Esophagus squamous epithelium (tissue), 4 donors: ENCODE data around the gene DCANP1.

Experiments used
- POLR2A ChIP-seq, 4 donors: fragments of 450-650 bp; IDR thresholded peaks; one replicate each; pipeline ENCODE4 v1.6.1; 2017; ENCODE audit warnings: antibody characterized with exemption in 4 of 4, mild to moderate bottlenecking in 4 of 4, moderate library complexity in 3 of 4
- TF ChIP-seq, protein P1 (sequence below), 6 experiments: fragments of 450-650 bp in 4 of 6; fragments of 200-600 bp in 2 of 6; sonication (generic) in 2 of 6; IDR thresholded peaks; one replicate each; pipeline ENCODE4 v1.5.1; 2016 to 2019; ENCODE audit warnings: antibody characterized with exemption in 6 of 6, mild to moderate bottlenecking in 4 of 6, moderate library complexity in 4 of 6

GRCh38 chr5:135444360-135444759, 2.8 kb downstream of the DCANP1 start:
- no peak for TF ChIP-seq POLR2A (IDR thresholded peaks at IDR 0.05)
- TF ChIP-seq, protein P1, sequence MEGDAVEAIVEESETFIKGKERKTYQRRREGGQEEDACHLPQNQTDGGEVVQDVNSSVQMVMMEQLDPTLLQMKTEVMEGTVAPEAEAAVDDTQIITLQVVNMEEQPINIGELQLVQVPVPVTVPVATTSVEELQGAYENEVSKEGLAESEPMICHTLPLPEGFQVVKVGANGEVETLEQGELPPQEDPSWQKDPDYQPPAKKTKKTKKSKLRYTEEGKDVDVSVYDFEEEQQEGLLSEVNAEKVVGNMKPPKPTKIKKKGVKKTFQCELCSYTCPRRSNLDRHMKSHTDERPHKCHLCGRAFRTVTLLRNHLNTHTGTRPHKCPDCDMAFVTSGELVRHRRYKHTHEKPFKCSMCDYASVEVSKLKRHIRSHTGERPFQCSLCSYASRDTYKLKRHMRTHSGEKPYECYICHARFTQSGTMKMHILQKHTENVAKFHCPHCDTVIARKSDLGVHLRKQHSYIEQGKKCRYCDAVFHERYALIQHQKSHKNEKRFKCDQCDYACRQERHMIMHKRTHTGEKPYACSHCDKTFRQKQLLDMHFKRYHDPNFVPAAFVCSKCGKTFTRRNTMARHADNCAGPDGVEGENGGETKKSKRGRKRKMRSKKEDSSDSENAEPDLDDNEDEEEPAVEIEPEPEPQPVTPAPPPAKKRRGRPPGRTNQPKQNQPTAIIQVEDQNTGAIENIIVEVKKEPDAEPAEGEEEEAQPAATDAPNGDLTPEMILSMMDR (IDR thresholded peaks at IDR 0.05), result no peak
